ENCODE data around the gene PPIG. TPM values are rescaled to one million over a fixed set of nuclear protein-coding genes. Genes with fewer than 3 reads are reported as not detected.

Gene PPIG
- total RNA-seq, 1 experiment from 2014 or later: 20.9 TPM

- Histone ChIP-seq H2AFZ (ENCODE audit: low read length) (no peak overlapping the region), H3K27ac (ENCODE audit: low read length) (no peak overlapping the region), H3F3A (ENCODE audit: low read length, unreplicated experiment) (no peaks in the 10 kb centered on the region), H3K36me3 (ENCODE audit: low read depth, low read length) (peaks cover 46% of the 10 kb centered on the region), H3K4me1 (ENCODE audit: insufficient read depth, low read length) (no peaks in the 10 kb centered on the region), H3K79me2 (ENCODE audit: low read length) (no peaks in the 10 kb centered on the region), H3K9ac (ENCODE audit: low read length) (no peak overlapping the region), H3K4me3 (ENCODE audit: low read length) (no peak overlapping the region), H3K27me3 (ENCODE audit: low read length) (no peaks in the 10 kb centered on the region), H4K20me1 (ENCODE audit: low read length) (no peaks in the 10 kb centered on the region), H3K9me2 (replicated peaks; ENCODE audit: low read length) (no peaks in the 10 kb centered on the region), H3K4me2 (ENCODE audit: low read length) (no peak overlapping the region), H3K9me3 (ENCODE audit: low read length) (no peaks in the 10 kb centered on the region)
- ChIA-PET CTCF (no interaction called here), POLR2A (ENCODE audit: unreplicated experiment) (no interaction called here)
- no peak for ATAC-seq
- no peak for DNase-seq
- intact Hi-C loops (cut with micrococcal nuclease): no loop called here
- no peak for TF ChIP-seq EZH2 (IDR thresholded peaks at IDR 0.05; ENCODE audit: low read length, unreplicated experiment)
- no peak for TF ChIP-seq CTCF (conservative IDR thresholded peaks at IDR 0.05; ENCODE audit: low read depth, low read length)
- TF ChIP-seq EZH2phosphoT487 (IDR thresholded peaks at IDR 0.05; ENCODE audit: borderline replicate concordance, low read length): no peak
- BruUV-seq (replicated peaks): TSS peak; percentile 88
Observed at GRCh38 chr2:169636440-169637097, 52.4 kb downstream of the PPIG start.

DNA sequence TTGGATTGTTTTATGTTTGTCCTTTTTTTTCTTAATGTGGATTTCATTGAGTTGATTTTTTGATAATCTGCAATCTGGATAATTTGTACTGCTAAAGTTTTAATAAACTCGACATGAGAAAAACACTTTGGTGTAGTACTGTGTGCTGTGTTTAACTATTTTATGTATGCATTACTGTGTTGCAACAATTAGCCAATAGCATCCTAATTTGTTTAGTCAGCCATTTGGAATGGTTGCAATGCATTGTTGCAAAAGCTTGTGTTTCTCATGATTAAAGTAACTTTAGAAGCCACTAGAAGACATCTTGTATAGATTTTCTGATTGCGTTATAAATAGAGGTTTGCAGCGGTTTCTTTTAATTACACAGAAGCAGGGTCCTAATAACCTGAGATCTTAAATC lies 53.5 kb downstream of the PPIG start:
- ChIA-PET POLR2A (ENCODE audit: unreplicated experiment) (no interaction called here), CTCF (no interaction called here)
- H2AFZ ChIP-seq (ENCODE audit: low read length): no peak overlapping the region
- H3K9me3 ChIP-seq (ENCODE audit: low read length): no peaks in the 10 kb centered on the region
- BruUV-seq (replicated peaks): no TSS peak
- no peak overlapping the region for H3K9ac ChIP-seq (ENCODE audit: low read length)
- H3K79me2 ChIP-seq (ENCODE audit: low read length): no peaks in the 10 kb centered on the region
- no peak overlapping the region for H3K27ac ChIP-seq (ENCODE audit: low read length)
- no peaks in the 10 kb centered on the region for H3F3A ChIP-seq (ENCODE audit: low read length, unreplicated experiment)
- peaks cover 40% of the 10 kb centered on the region for H3K36me3 ChIP-seq (ENCODE audit: low read depth, low read length)
- H3K9me2 ChIP-seq (replicated peaks; ENCODE audit: low read length): no peaks in the 10 kb centered on the region
- no peaks in the 10 kb centered on the region for H3K27me3 ChIP-seq (ENCODE audit: low read length)
- no peak for DNase-seq
- no peak overlapping the region for H3K4me2 ChIP-seq (ENCODE audit: low read length)
- intact Hi-C loops (cut with micrococcal nuclease): no loop called here
- no peaks in the 10 kb centered on the region for H3K4me1 ChIP-seq (ENCODE audit: insufficient read depth, low read length)
- no peak overlapping the region for H3K4me3 ChIP-seq (ENCODE audit: low read length)
- TF ChIP-seq EZH2phosphoT487 (IDR thresholded peaks at IDR 0.05; ENCODE audit: borderline replicate concordance, low read length) (no peak), EZH2 (IDR thresholded peaks at IDR 0.05; ENCODE audit: low read length, unreplicated experiment) (no peak), CTCF (conservative IDR thresholded peaks at IDR 0.05; ENCODE audit: low read depth, low read length) (no peak)
- ATAC-seq: no peak
- H4K20me1 ChIP-seq (ENCODE audit: low read length): no peaks in the 10 kb centered on the region

GRCh38 chr2:169640104-169640503 lies 56.0 kb downstream of the PPIG start:
- Histone ChIP-seq H3K4me2 (ENCODE audit: low read length) (no peak overlapping the region), H3K9me3 (ENCODE audit: low read length) (no peaks in the 10 kb centered on the region), H3K27ac (ENCODE audit: low read length) (no peak overlapping the region), H2AFZ (ENCODE audit: low read length) (no peak overlapping the region), H3K79me2 (ENCODE audit: low read length) (no peaks in the 10 kb centered on the region), H3F3A (ENCODE audit: low read length, unreplicated experiment) (no peaks in the 10 kb centered on the region), H3K4me3 (ENCODE audit: low read length) (no peak overlapping the region), H3K9me2 (replicated peaks; ENCODE audit: low read length) (no peaks in the 10 kb centered on the region), H3K9ac (ENCODE audit: low read length) (no peak overlapping the region), H3K27me3 (ENCODE audit: low read length) (no peaks in the 10 kb centered on the region), H3K4me1 (ENCODE audit: insufficient read depth, low read length) (no peaks in the 10 kb centered on the region), H4K20me1 (ENCODE audit: low read length) (no peaks in the 10 kb centered on the region), H3K36me3 (ENCODE audit: low read depth, low read length) (peaks cover 23% of the 10 kb centered on the region; the same call in 1 of the 2 replicates)
- DNase-seq: no peak
- POLR2A ChIA-PET (ENCODE audit: unreplicated experiment): no interaction called here
- no TSS peak for BruUV-seq (replicated peaks)
- CTCF ChIA-PET: no interaction called here
- no peak for ATAC-seq
- intact Hi-C loops (cut with micrococcal nuclease): no loop called here
- TF ChIP-seq EZH2 (IDR thresholded peaks at IDR 0.05; ENCODE audit: low read length, unreplicated experiment) (no peak), EZH2phosphoT487 (IDR thresholded peaks at IDR 0.05; ENCODE audit: borderline replicate concordance, low read length) (no peak), CTCF (conservative IDR thresholded peaks at IDR 0.05; ENCODE audit: low read depth, low read length) (no peak)
